Activated CD8-positive, alpha-beta memory T cell treated with anti-CD3 and anti-CD28 coated beads, Interleukin-2, amount 50 U/mL, for 48 hours (primary cell): ENCODE measurements around the gene NEK11.

Experiments used
- DNase-seq: peaks from one replicate; pipeline ENCODE4 v3.0.0-alpha.2; 2020

The NEK11 gene

GRCh38 chr3:131231710-131232389 lies 205.2 kb downstream of the NEK11 start:
- DNase-seq: no peak

- no peak for DNase-seq
Observed at GRCh38 chr3:131232711-131233267, 206.1 kb downstream of the NEK11 start.

- DNase-seq: no peak
Observed at GRCh38 chr3:131233900-131234668, 207.4 kb downstream of the NEK11 start.

GRCh38 chr3:131236421-131236820 lies 209.7 kb downstream of the NEK11 start:
- DNase-seq: no peak

GRCh38 chr3:131238496-131238895 lies 211.8 kb downstream of the NEK11 start:
- DNase-seq: no peak

GRCh38 chr3:131239267-131239666 lies 212.6 kb downstream of the NEK11 start:
- DNase-seq: no peak

GRCh38 chr3:131242201-131242600 lies 215.5 kb downstream of the NEK11 start:
- DNase-seq: no peak

GRCh38 chr3:131250466-131250865 lies 223.8 kb downstream of the NEK11 start:
- DNase-seq: no peak

- no peak for DNase-seq
Observed at GRCh38 chr3:131260525-131260924, 233.8 kb downstream of the NEK11 start.

GRCh38 chr3:131261104-131261503 lies 234.4 kb downstream of the NEK11 start:
- no peak for DNase-seq

- no peak for DNase-seq
Observed at GRCh38 chr3:131275556-131275955, 248.9 kb downstream of the NEK11 start.

- DNase-seq: no peak
Observed at GRCh38 chr3:131277836-131278497, 251.3 kb downstream of the NEK11 start.

- no peak for DNase-seq
Observed at GRCh38 chr3:131279577-131279976, 252.9 kb downstream of the NEK11 start.

- no peak for DNase-seq
Observed at GRCh38 chr3:131282379-131282778, 255.7 kb downstream of the NEK11 start.

GRCh38 chr3:131282967-131283366 lies 256.3 kb downstream of the NEK11 start:
- no peak for DNase-seq

GRCh38 chr3:131283862-131284261 lies 257.2 kb downstream of the NEK11 start:
- DNase-seq: no peak

GRCh38 chr3:131284302-131284701 lies 257.6 kb downstream of the NEK11 start:
- no peak for DNase-seq

GRCh38 chr3:131285456-131285855 lies 258.8 kb downstream of the NEK11 start:
- no peak for DNase-seq

- DNase-seq: no peak
Observed at GRCh38 chr3:131299836-131300235, 273.2 kb downstream of the NEK11 start.

GRCh38 chr3:131303848-131304247 lies 277.2 kb downstream of the NEK11 start:
- DNase-seq: no peak

- no peak for DNase-seq
Observed at GRCh38 chr3:131304890-131305289, 278.2 kb downstream of the NEK11 start.

GRCh38 chr3:131306242-131306641 lies 279.6 kb downstream of the NEK11 start:
- no peak for DNase-seq

- DNase-seq: no peak
Observed at GRCh38 chr3:131314318-131314717, 287.6 kb downstream of the NEK11 start.

- DNase-seq: no peak
Observed at GRCh38 chr3:131315162-131315561, 288.5 kb downstream of the NEK11 start.
